Esophagus squamous epithelium (tissue), 4 donors: Measurements from ENCODE around the gene LONP2.

Source experiments
- POLR2A ChIP-seq, 4 donors: fragments of 450-650 bp; IDR thresholded peaks; one replicate each; pipeline ENCODE4 v1.6.1; 2017; ENCODE audit warnings: antibody characterized with exemption in 4 of 4, mild to moderate bottlenecking in 4 of 4, moderate library complexity in 3 of 4
- TF ChIP-seq, protein P1 (sequence below), 6 experiments: fragments of 450-650 bp in 4 of 6; fragments of 200-600 bp in 2 of 6; sonication (generic) in 2 of 6; IDR thresholded peaks; one replicate each; pipeline ENCODE4 v1.5.1; 2016 to 2019; ENCODE audit warnings: antibody characterized with exemption in 6 of 6, mild to moderate bottlenecking in 4 of 6, moderate library complexity in 4 of 6

DNA sequence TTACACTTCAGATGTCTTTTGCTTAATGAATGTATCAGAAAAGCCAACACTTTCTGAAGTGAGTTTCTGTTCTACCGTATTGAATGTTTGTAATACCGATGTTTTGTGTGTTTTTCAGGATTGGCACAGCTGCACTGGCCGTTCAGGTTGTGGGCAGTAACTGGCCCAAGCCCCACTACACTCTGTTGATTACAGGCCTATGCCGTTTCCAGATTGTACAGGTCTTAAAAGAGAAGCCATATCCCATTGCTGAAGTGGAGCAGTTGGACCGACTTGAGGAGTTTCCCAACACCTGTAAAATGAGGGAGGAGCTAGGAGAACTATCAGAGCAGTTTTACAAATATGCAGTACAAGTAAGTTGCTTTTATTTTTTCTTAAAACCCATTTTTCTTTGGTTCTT lies 7.9 kb downstream of the LONP2 start:
- TF ChIP-seq, protein P1, sequence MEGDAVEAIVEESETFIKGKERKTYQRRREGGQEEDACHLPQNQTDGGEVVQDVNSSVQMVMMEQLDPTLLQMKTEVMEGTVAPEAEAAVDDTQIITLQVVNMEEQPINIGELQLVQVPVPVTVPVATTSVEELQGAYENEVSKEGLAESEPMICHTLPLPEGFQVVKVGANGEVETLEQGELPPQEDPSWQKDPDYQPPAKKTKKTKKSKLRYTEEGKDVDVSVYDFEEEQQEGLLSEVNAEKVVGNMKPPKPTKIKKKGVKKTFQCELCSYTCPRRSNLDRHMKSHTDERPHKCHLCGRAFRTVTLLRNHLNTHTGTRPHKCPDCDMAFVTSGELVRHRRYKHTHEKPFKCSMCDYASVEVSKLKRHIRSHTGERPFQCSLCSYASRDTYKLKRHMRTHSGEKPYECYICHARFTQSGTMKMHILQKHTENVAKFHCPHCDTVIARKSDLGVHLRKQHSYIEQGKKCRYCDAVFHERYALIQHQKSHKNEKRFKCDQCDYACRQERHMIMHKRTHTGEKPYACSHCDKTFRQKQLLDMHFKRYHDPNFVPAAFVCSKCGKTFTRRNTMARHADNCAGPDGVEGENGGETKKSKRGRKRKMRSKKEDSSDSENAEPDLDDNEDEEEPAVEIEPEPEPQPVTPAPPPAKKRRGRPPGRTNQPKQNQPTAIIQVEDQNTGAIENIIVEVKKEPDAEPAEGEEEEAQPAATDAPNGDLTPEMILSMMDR (IDR thresholded peaks at IDR 0.05): no peak
- TF ChIP-seq POLR2A (IDR thresholded peaks at IDR 0.05): no peak
